ENCODE results near the gene EBNA1BP2.
"Not testable (repeated sequence)": the region's sequence is repeated elsewhere in the genome, so short reads cannot be mapped to it uniquely, and the experiment has no call there.

The EBNA1BP2 gene

DNA sequence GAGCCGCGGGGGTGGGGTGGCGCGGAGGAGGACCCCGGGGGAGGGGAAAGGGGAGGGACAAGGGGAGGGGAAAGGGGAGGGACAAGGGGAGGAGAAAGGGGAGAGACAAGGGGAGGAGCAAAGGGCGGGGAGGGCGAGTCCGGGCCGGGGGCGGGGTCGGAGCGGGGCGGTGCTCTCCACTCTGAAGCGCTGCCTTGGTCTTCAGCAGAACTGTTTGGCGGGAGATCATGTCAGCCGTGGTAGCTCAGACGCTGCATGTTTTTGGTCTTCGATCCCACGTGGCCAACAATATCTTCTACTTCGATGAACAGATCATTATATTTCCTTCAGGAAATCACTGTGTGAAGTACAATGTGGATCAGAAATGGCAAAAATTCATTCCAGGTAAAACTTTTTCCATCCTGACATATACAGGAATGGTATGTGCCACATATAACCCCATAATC, 460 bp upstream of the EBNA1BP2 start:
- peak; percentile 97 for DNase-seq (ENCODE audit: low spot score)

GRCh38 chr1:43171312-43171875, 696 bp downstream of the EBNA1BP2 start:
- peak; percentile 23 for DNase-seq (ENCODE audit: low spot score)

DNA sequence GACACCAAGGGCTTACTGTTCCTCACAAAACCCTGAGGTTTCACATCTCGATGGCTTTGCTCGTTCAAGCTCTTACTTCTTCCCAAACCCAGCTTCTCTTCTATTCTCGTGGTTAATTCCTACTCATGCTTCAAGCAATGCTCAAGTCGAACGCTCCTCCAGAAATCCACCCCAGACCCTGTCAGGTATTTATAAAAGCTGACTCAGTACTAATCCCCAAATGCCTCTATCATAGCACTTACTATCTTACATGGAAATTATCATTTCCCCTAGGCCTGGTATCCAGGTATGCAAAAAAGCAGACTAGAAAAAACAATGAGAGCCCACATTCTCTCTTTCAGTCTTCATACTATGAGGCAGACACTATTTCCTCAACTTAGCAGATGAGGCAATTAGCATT, 6.3 kb downstream of the EBNA1BP2 start:
- DNase-seq (ENCODE audit: low spot score) = no peak

GRCh38 chr1:43165162-43165561, 6.9 kb downstream of the EBNA1BP2 start:
- no peak for DNase-seq (ENCODE audit: low spot score)

- DNase-seq (ENCODE audit: low spot score) = no peak
Observed at GRCh38 chr1:43156026-43156425, 16.1 kb downstream of the EBNA1BP2 start.

- DNase-seq (ENCODE audit: low spot score) = no peak
Observed at GRCh38 chr1:43153443-43153842, 18.6 kb downstream of the EBNA1BP2 start.

DNA sequence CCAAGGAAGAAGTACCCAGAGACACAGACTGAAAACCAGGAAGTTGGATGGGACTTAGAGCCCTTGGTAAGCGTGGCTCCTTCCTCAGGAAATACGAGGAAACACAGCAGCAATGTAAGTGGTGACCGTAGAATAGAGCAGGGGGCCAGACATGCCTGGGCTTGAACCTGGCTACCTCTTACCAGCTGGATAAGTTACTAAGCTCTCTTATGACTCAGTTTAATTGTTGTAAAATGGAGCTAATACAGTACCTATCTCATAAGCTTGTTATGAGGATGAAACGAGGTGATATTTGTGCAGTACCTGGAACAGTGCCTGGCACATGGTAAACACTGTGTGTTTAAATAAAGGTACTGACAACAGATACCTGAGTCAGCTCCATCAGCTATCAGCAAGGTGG, 19.2 kb downstream of the EBNA1BP2 start:
- DNase-seq (ENCODE audit: low spot score) = no peak

GRCh38 chr1:43149889-43150288, 22.2 kb downstream of the EBNA1BP2 start:
- DNase-seq (ENCODE audit: low spot score) = no peak

GRCh38 chr1:43147625-43148327, 24.3 kb downstream of the EBNA1BP2 start:
- DNase-seq (ENCODE audit: low spot score) = peak; percentile 84

- DNase-seq (ENCODE audit: low spot score) = no peak
Observed at GRCh38 chr1:43144237-43144636, 27.9 kb downstream of the EBNA1BP2 start.

- DNase-seq (ENCODE audit: low spot score) = no peak
Observed at GRCh38 chr1:43143441-43143888, 28.6 kb downstream of the EBNA1BP2 start.

DNA sequence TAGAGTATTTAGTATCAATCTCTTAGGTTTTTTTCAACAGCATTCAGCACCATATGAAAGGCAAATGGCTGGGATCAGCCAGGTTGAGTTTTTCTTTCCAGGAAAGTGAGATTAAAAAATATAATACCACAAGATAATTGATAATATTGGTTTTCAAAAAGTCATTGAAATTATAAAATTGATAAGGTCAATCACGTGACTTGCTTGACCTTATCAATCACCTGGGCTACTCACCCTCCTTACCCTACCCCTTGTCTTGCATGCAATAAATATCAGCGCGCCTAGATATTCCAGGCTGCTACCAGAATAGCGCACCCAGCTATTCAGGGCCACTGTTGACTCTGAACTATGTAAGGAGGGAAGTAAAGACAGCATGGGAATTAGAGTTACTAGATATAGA, 31.5 kb downstream of the EBNA1BP2 start:
- DNase-seq (ENCODE audit: low spot score) = no peak

GRCh38 chr1:43140010-43140409, 32.1 kb downstream of the EBNA1BP2 start:
- no peak for DNase-seq (ENCODE audit: low spot score)

DNA sequence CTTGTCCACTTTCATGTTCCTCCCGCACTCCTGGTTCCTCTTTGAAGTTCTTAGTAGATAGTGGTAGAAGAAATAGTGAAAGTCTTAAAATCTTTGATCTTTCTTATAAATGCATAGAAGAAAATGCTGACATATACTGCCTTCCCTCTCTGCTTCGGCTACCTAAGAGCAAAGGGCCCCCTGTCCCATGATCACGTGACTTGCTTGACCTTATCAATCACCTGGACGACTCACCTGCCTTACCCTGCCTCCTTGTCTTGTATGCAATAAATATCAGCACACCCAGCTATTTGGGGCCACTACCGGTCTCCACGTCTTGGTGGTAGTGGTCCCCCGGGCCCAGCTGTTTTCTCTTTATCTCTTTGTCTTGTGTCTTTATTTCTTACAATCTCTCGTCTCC, 32.8 kb downstream of the EBNA1BP2 start:
- not testable (repeated sequence) for DNase-seq (ENCODE audit: low spot score)

DNA sequence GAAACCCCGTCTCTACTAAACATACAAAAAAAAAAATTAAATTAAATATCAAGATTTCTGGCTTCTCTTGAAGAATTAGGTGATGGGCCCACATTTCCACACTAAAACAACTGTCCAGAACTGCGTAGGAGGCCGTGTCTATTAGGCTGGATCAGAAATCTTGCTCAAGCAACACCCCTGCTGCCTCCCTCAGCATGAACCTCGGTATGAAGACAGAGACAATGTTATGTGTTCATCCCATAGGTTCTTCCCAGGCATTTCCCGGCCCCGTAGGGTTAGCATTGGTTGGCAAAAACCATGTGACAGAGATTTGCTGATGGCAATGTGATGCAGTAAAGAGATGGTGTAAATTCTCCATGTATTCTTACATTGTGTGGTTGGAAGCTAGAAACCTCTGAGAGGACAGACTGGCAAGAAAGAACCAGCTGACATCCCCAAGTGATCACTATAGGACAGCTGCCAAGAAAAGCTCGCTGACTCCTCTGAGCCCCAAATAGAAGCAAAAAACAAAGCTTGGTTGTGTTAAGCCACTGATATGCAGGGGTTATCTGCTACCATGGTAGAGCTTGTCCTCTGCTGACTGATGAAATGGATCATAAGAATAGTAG, 34.5 kb downstream of the EBNA1BP2 start:
- DNase-seq (ENCODE audit: low spot score) = no peak

DNA sequence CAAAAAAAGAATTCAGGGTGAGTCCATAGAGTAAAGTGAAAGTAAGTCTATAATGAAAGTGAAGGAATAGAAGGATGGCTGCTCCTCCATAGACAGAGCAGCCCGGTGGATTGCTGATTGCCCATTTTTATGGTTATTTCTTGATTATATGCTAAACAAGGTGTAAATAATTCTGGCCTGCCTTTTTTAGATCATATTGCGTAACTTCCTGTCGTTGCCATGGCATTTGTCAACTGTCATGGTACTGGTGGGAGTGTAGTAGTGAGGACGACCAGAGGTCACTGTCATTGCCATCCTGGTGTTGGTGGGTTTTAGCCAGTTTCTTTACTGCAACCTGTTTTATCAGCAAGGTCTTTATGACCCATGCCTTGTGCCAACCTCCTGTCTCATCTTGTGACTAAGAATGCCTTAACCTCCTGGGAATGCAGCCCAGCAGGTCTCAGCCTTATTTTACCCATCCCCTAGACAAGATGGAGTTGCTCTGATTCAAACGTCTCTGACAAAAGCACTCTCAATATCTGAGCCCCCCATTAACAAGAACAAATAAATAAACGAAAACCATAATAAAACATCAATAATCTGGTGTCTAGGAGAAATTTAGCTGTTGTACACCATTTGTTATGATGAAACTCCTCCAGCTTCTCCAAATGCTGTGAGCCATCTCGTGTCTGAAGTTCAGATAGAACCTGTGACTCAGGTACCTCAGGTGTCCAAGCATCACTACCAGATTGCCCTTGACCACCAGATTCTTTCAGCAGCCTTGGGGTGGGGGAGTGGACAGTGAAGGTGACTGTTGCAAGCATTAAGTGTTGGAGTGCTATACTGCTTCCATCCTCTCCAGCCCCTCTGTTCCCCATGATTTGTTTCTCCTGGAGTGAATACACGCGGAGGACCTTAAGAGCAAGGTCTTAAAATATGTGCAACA, 36.0 kb downstream of the EBNA1BP2 start:
- DNase-seq (ENCODE audit: low spot score) = no peak

DNA sequence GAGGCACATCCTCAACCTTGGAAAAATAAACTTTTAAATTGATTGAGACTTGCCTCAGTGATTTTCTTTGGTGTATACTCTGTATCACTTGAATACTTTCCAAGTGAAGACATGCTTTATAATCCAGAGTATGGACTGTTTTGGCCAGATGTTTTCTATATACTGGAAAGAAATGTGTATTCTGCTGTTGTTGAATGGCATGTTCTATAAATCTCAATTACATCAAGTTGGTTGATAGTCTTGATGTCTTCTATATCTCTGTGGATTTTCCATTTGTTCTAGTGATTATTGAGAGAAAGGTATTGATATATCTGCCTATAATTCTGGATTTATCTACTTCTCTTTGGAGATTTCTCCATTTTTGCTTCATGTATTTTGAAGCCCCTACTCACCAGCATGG, 37.5 kb downstream of the EBNA1BP2 start:
- DNase-seq (ENCODE audit: low spot score) = no peak

DNA sequence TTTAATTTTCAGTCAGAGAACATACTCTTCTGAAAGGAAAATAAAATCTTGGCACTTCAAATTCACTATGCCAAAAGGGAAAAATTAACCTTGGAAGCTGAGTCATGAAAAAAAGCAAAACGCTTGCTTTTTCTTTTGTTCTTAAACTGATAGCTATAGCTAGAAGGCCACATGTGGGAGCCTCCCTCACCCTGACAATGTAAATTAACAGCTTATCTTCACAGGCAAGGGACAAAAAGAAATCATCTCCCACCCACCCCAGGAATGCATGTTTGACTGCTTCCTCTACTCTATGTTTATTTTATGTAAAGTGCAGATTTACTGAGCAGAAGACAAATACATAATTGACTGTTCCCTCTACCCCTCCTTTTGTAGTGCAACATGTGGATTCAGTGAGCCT, 38.0 kb downstream of the EBNA1BP2 start:
- no peak for DNase-seq (ENCODE audit: low spot score)

- DNase-seq (ENCODE audit: low spot score) = no peak
Observed at GRCh38 chr1:43129426-43129825, 42.7 kb downstream of the EBNA1BP2 start.

GRCh38 chr1:43128816-43129215, 43.3 kb downstream of the EBNA1BP2 start:
- no peak for DNase-seq (ENCODE audit: low spot score)

- DNase-seq (ENCODE audit: low spot score) = no peak
Observed at GRCh38 chr1:43123031-43123430, 49.1 kb downstream of the EBNA1BP2 start.

DNA sequence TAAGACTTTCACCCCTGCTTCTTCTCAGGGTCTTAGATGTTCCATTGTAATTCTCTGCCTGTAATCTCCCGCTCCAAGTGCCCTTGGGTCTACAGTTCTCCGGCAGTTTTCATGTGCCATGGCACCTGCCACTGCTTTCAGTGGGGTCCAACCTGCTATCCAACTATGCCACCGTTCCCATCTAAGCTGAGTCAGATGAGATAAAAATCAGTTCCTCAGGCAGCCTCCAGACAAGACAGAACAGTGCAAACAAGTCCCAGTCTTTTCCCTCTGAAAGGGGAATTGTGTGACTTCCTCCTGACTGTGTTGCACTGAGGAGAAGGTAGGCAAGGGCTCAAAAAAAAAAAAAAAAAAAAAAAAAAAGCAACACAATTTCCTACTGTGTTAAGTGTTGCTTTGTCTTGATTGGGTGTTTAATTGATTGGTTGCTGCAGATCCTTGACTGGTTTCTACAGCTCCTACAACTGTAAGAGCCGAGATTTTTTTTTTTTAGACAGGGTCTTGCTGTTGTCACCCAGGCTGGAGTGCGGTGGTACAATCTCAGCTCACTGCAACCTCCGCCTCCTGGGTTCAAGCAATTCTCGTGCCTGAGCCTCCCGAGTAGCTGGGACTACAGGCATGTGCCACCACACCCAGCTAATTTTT, 50.7 kb downstream of the EBNA1BP2 start:
- DNase-seq (ENCODE audit: low spot score) = no peak
